ENCODE results near the gene GBF1. TPM values are rescaled to one million over a fixed set of nuclear protein-coding genes. Genes with fewer than 3 reads are reported as not detected.

GBF1 gene
- total RNA-seq, 1 experiment from 2014 or later, result 23.7 TPM

GRCh38 chr10:102283890-102284289 is 38.6 kb downstream of the GBF1 start:
- Histone ChIP-seq H3K56ac (ENCODE audit: insufficient read length, low read depth, low read length) (no peak overlapping the region), H3T11ph (ENCODE audit: low read length) (no peak overlapping the region), H3K14ac (ENCODE audit: insufficient read depth, low read length) (no peak overlapping the region), H3K4me2 (ENCODE audit: insufficient read depth, insufficient read length, low read length) (no peak overlapping the region), H2AK5ac (ENCODE audit: insufficient read length, low read length) (no peak overlapping the region), H3K27me3 (ENCODE audit: insufficient read depth, low read length) (no peaks in the 10 kb centered on the region), H2BK12ac (ENCODE audit: insufficient read length, low read depth, low read length) (no peak overlapping the region), H4K20me1 (ENCODE audit: control insufficient read depth, insufficient read depth, insufficient read length) (no peaks in the 10 kb centered on the region), H4K91ac (ENCODE audit: insufficient read length, low read depth, low read length) (no peak overlapping the region), H2BK15ac (ENCODE audit: low read depth, low read length) (no peak overlapping the region), H3K23ac (ENCODE audit: insufficient read length, low read depth, low read length) (no peak overlapping the region), H2BK5ac (ENCODE audit: insufficient read length, low read length) (no peak overlapping the region), H4K8ac (replicated peaks; ENCODE audit: insufficient read length, low read depth, low read length) (no peak overlapping the region), H3K27ac (ENCODE audit: insufficient read length, low read depth, low read length) (no peak overlapping the region), H3K18ac (ENCODE audit: insufficient read length, low read depth, low read length) (no peak overlapping the region), H3K4ac (ENCODE audit: low read depth, low read length) (no peak overlapping the region), H3K9ac (ENCODE audit: extremely low read depth, insufficient read length, low read length) (no peak overlapping the region), H3K23me2 (ENCODE audit: insufficient read length, low read depth, low read length, poor library complexity, severe bottlenecking) (no peaks in the 10 kb centered on the region), H3K4me1 (ENCODE audit: insufficient read depth, low read length) (no peaks in the 10 kb centered on the region), H4K5ac (ENCODE audit: insufficient read length, low read depth, low read length) (no peak overlapping the region), H3K79me2 (ENCODE audit: insufficient read depth, low read length) (no peaks in the 10 kb centered on the region), H2BK120ac (ENCODE audit: low read depth, low read length, poor library complexity, severe bottlenecking) (no peak overlapping the region), H3K79me1 (ENCODE audit: insufficient read depth, low read depth, low read length, poor library complexity, severe bottlenecking) (no peaks in the 10 kb centered on the region), H2AFZ (ENCODE audit: low read length) (no peak overlapping the region), H3K9me3 (ENCODE audit: control insufficient read depth, low read depth, low read length) (no peaks in the 10 kb centered on the region), H2BK20ac (ENCODE audit: low read depth, low read length, poor library complexity, severe bottlenecking) (no peak overlapping the region)
- TF ChIP-seq CTCF (conservative IDR thresholded peaks at IDR 0.05), result no peak
- H3K27me3 Mint-ChIP-seq (ENCODE audit: low read depth), result no peaks in the 10 kb centered on the region
- H3K4me3 Mint-ChIP-seq, result no peak overlapping the region
- WGBS (ENCODE audit: extremely low coverage, insufficient read length, low lambda C conversion rate), result no CpG with 5 or more reads among the region's 2 CpGs
- H3K36me3 Mint-ChIP-seq (ENCODE audit: insufficient read depth in 1 of 3, low read depth in 3 of 3), result no peaks in the 10 kb centered on the region
- H3K9me3 Mint-ChIP-seq, result no peaks in the 10 kb centered on the region
- H3K4me1 Mint-ChIP-seq, result no peaks in the 10 kb centered on the region
- no peak for DNase-seq
- no peak overlapping the region for H3K27ac Mint-ChIP-seq
